Epithelial cell of prostate (primary cell): ENCODE measurements around the gene ACOT7.
"Not testable (repeated sequence)": the region's sequence is repeated elsewhere in the genome, so short reads cannot be mapped to it uniquely, and the experiment has no call there.

Source experiments
- DNase-seq: peaks from one replicate; pipeline ENCODE4 v3.0.0-alpha.2; 2011; ENCODE audit warnings: low read depth, low spot score
- H3K27ac ChIP-seq: fragments of 450-650 bp; 2 replicates; pipeline ENCODE4 v1.5.1; 2017; ENCODE audit warnings: mild to moderate bottlenecking

Gene ACOT7

DNA sequence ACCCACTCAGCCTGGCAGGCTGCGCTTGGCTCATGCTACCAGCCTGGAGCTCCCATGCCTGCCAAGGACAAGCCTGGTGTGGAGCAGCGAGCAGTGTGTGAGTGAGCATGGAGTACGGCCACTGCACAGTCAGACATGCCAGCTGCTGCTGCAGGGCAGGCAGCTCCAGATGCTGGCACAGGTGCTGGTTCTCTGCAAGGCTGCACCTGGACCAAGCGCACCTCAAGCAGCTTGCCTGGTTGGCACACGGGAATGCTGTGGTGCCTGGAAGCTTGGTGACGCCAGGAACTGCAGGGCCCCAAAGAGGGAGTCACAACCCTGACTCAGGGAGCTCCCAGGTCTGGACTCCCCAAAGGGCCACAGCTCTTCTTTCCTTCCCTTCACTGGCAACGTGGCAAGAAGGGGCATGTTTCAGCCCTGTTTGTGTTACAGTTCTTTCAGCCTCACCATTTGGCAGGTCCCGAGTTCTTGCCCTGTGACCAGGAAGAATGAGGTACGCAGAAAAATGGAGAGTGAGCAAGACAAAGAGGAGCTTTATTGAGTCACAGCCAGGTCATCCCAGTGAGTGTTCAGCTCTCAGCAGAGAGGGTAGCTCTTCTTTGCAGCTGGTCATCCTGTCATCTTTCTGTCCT lies 26.1 kb downstream of the ACOT7 start:
- H3K27ac ChIP-seq = peak overlapping the region; percentile 84
- peak; percentile 96 for DNase-seq

DNA sequence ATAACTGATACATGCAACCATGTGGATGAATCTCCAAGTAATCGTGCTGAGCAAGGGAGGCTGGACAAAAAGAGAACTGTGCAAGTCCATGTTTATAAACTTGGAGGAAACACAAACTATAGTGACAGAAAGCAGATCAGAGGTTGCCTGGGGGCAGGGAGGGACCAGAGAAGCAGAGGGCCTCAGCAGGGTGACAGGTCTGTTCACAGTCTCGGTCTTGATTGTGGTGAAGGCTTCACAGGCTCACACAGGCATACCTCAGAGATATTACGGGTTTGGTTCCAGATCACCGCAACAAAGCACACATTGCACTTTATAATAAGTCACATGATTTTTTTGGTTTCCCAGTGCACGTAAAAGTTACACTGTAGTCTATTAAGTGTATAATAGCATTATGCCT lies 28.5 kb downstream of the ACOT7 start:
- no peak for DNase-seq
- peak overlapping the region; percentile 8 for H3K27ac ChIP-seq

DNA sequence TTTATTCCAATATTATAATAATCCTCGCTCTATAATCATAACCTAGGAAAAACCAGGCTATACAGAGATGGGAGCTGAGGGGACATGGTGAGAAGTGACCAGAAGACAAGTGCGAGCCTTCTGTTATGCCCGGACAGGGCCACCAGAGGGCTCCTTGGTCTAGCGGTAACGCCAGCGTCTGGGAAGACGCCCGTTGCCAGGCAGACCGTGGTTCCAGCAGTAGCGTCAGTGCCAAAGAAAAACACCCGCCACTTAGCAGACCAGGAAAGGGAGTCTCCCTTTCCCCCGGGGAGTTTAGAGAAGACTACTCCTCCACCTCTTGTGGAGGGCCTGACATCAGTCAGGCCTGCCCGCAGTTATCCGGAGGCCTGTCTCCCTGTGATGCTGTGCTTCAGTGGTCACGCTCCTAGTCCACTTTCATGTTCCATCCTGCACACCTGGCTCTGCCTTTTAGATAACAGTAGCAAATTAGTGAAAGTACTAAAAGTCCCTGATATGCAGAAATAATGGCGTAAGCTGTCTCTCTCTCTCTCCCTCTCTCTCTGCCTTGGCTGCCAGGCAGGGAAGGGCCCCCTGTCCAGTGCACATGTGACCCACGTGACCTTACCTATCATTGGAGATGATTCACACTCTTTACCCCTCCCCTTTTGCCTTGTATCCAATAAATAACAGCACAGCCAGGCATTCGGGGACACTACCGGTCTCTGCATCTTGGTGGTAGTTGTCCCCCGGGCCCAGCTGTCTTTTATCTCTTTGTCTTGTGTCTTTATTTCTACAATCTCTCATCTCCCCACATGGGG lies 30.3 kb downstream of the ACOT7 start:
- not testable (repeated sequence) for DNase-seq
- H3K27ac ChIP-seq = peak overlapping the region; percentile 13

DNA sequence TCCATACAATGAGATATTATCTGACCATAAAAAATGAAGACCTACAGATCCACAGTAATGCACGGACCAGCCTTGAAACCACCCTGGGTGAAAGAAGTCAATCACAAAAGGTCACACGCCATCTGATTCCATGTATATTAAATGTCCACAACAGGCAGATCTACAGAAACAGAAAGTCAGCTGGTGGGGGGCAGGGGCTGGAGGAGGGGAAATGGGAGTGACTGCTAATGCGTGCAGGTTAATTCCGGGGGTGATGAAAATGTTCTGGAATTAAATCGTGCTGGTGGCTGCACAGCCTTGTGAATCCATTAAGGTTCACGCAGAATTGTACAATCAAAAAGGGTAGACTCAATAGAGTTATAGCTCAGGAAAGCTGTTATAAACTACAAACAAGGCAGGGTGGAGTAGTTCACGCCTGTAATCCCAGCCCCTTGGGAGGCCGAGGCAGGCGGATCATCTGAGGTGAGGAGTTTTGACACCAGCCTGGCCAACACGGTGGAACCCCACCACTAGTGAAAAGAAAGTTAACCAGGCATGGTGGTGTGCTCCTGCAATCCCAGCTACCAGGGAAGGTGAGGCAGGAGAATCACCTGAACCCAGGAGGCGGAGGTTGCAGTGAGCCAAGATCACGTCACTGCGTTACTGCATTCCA lies 32.3 kb downstream of the ACOT7 start:
- H3K27ac ChIP-seq = no peak overlapping the region

DNA sequence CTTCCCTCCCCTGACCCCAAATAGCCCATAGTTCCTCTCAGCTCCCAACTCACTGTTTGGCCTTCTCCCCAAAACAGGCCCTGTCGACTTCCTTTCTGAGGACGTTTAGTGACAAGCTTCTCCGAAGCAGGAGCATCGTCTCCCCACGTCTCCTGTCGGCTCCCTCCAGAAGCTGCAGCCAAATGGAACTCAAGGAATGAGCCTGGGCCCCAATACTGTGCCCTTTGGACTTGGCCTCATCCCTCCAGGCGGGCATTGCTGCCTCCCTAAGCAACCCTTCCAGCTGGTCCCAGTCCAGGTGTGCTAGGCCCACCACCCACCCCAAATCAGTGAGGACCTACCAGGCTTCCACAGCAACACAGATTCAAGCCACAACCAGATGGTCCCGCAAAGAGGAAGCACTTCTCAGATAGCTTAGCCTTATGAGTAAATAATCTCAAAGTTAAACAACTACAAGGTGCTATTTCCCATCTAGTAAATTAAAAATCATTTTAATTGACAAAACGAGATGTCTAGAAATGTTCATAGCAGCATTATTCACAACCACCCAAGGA lies 33.0 kb downstream of the ACOT7 start:
- no peak overlapping the region for H3K27ac ChIP-seq
- no peak for DNase-seq

More for the DNA sequence above, 32.3 kb downstream of the ACOT7 start:
- no peak for DNase-seq

DNA sequence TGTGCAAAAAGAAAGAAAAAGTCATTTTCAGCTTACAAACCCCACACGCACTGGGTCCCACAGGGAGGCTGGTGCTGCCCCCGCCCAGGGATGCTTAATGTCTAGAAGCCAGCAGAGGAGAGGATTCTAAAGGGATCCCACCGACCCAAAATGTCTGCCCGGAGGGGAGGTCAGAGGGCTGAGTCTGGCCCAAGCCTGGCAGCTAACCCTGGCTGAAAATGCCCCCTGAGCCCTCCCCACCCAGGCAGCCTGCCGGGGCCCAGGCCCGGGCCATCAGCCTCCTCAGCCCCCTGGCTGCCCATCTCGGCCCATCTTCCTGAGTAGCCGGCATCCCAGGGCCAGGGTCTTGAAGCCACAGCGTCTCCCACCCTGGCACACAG lies 33.5 kb downstream of the ACOT7 start:
- no peak for DNase-seq
- H3K27ac ChIP-seq = peak overlapping the region; percentile 68

DNA sequence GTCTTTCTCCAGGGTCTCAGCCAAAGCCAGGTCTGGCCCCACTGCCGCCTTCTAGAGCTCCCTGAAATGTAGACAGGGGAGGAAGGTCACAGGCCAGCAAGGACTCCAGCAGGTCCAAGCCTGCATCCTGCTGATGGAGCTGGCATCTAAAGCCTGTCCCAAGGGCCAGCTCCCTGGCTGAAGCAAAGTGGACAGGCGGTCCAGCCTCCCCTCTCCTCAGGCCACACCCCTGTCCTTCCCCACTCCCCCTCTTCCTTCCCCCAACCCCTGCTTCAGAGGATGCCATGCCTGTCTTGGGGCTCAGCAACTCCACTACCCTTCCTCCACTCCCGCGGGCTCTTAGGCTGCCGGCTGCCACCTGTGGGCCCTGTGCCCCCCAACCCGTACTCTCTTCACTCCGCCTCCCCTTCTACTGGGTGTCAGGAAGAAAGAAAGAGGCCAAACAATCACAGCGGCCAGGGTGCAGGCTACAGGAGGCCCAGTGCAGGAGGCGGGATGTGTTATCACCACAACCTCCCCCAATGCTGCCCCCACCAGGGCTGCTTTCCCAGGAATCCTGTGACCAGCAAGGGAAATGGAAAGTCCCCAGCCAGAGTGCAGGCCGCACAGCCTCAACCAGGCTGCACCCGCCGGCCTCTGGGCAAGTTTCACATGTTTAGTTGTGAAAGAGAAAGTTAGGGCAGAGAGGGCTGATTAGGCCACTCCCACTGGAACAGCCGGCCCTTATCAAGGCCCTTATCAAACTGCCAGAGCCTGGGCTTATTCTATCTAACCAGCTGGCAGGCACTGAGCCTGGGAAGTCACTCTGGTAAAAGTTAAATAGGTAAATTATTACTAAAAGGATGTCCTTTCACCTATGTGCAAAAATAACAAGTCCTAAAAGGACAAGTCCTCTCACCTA lies 34.1 kb downstream of the ACOT7 start:
- no peak for DNase-seq
- peak overlapping the region; percentile 68 for H3K27ac ChIP-seq

DNA sequence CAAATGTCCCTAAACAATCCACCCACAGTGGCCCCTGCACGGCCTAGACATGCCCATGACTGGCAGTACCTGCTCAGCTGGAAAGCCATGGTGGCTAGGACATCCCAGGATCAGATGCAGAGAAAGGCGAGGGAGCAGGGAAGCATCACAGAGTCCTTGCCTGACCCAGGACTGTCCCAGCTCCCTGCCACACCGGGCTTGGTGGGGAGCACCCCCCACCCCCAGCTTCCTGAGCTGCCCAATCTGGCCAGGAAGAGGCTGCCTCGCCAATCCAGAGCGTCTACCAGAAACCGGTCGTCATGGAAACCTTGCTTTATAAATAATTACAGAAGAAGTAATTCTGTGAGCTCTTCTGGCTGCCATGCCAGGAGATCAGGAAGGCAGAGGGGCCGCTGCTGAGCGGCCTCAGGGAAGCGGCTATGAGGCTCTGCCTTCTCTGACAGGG lies 34.8 kb downstream of the ACOT7 start:
- DNase-seq = no peak
- peak overlapping the region; percentile 68 for H3K27ac ChIP-seq

DNA sequence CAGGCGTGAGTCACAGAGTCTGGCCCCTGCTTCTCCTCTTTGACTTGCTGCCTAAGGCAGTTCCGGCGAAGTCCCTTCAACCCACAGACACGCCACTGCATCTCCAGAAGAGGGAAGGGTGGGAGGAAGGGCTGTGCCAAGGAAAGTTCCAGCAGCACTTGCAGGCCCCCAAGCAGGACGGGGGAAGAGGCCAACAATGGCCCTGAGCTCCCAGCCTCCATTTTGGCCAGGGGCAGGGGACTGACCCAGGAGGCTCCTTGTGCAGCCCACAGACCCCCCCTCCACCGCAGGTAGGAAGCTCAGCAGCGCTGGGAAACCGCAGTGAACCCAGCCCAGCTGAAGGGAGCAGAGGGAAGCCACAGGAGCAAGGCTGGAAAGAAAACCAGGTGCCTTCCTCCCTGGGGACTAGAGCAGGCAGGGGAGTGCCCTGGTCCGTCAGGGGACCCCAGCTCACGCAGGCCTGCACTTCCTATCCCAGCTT lies 35.4 kb downstream of the ACOT7 start:
- no peak for DNase-seq
- H3K27ac ChIP-seq = peak overlapping the region; percentile 68

DNA sequence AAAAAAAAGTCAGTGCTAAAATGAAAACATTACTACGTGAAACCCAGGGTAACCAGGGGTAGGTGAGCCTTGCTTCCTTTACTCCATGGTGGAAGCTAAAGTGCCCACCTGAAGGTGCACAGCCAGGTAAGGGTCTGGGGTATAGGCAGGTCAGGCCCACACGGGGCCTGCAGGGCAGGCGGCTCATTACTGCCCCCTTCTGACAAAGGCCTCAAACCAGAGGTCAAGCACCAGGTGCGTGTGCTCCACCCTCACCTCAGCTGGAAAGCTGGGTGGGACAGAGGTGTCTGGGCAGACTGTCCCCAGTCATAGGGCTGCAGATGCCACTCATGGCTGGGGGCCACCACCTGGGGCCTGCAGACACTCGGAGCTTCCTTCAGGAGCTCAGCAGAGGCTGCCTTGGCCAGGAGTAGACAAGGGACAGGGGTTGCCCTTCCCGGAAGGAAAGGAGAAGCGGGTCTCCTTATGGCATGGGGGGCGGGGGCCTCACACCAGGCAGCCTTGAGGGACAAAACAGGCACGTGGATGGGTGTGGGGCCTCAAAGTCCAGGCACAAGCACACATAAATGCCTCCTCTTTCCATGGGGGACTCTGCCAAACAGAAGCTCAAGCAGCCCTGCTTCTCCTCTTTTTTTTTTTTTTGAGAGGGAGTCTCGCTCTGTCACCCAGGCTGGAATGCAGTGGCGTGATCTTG lies 36.2 kb downstream of the ACOT7 start:
- peak overlapping the region; percentile 68 for H3K27ac ChIP-seq
- DNase-seq = no peak

DNA sequence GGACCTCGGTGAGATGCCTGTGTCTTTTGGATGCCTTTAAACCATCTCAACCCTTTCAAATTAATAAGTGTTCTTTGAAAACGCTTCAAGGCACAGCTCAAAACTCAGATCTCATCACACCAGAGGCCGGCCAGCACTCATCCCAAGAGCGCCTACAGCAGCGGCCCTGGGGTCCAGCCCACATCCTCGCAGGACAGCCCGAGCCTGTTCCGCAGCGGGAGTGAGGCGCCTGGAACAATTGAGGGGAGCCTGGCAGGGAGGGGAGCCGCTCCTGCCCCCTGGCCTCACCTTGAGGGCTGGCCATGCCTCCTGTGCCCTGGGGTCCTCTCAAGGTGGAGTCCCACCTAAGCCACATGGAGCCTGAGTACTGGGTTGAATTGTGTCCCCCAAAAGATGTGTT lies 37.9 kb downstream of the ACOT7 start:
- DNase-seq = no peak
- no peak overlapping the region for H3K27ac ChIP-seq

DNA sequence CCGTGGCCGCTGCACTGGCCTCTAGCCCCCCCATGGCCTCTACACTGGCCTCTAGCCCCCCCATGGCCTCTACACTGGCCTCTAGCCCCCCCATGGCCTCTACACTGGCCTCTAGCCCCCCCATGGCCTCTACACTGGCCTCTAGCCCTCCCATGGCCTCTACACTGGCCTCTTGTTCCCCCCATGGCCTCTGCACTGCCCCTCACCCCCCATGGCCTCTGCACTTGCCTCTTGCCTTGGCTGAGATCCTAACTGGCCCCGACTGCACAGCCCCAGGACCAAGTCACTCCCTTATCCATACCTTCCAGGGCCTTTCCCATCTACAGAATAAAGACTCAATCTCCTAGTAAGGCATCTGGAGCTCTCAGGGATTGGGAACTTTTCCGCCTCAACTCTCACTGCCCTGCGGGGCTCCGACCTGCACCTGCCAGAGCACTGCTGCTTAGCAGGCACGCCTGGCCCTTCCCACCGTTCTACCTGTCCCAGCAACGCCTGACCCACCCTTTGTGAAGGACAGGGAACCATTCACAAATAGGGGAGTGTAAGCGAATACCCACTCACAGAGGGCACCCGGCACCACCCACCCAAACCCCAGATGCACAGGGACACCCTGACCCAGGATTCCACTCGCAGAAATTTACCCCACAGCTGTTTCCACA lies 38.8 kb downstream of the ACOT7 start:
- DNase-seq = no peak
- H3K27ac ChIP-seq = peak overlapping the region; percentile 92

DNA sequence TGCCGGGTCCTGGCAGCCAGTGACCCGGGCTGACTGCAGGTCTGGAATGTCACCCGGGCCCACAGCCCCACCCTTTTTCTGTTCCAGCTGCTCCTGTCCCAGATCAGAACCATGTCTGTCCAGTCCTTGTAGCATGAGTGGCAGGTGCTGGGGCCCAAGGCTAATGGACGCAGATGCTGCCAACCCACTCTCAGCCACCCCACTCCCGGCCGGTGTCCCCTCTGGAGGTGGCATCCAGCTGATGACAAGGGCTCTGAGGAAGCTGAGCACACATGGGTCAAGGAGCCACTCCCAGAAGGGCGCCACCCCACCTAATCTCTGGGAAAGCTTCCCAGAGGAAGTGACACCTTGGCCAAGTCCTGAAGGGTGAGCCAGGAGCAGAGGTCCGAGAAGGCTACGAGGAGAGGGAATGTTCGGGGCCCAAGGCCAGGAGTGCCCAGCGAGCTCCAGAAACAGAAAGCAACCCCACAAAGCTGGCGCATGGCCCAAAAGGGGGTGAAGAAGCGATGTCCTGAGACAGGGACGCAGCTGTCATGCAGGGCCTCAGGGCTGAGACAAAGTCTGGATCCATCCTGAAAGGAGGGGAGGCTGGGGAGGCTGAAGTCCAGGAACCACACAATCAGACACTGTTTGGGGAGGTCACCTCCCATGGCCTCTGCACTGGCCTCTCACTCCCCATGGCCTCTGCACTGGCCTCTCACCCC lies 39.5 kb downstream of the ACOT7 start:
- H3K27ac ChIP-seq = peak overlapping the region; percentile 92
- no peak for DNase-seq

DNA sequence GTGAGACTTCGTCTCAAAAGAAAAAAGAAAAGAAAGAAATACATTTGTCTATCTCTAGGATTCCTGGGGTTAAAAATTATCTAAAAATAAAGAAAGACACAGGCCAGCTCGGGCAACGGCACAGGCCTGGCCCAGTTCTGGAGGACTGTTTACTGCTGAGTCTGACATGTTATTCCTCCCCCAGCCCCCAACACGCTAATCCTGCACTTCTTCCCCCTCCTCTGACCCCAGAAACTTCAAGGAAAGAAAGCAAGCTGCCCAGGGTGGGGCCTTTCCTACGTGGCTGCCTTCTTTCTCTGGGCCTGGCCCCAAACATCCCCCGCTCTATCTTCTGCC lies 40.0 kb downstream of the ACOT7 start:
- no peak for DNase-seq
- H3K27ac ChIP-seq = peak overlapping the region; percentile 92

DNA sequence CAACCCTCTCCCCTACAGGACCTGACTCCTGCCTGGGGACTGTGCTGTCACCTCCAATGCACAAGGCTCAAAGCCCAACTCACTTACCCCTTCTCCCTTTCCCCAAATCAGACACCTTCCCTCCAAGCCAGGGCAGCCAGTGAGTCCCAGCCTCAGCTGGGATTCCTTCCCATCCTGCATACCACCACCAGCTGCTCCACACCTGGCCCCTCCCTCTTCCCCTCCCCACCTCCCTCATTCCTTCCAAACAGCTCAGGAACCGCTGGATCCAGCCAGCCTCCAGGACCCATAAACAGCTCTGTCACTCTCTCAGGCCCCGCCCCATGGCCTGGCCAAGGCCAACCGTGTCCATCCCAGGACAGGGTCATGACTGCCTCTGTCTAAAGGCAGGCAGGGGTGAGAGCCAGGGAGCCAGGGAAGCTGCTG lies 41.4 kb downstream of the ACOT7 start:
- H3K27ac ChIP-seq = peak overlapping the region; percentile 92
- no peak for DNase-seq

DNA sequence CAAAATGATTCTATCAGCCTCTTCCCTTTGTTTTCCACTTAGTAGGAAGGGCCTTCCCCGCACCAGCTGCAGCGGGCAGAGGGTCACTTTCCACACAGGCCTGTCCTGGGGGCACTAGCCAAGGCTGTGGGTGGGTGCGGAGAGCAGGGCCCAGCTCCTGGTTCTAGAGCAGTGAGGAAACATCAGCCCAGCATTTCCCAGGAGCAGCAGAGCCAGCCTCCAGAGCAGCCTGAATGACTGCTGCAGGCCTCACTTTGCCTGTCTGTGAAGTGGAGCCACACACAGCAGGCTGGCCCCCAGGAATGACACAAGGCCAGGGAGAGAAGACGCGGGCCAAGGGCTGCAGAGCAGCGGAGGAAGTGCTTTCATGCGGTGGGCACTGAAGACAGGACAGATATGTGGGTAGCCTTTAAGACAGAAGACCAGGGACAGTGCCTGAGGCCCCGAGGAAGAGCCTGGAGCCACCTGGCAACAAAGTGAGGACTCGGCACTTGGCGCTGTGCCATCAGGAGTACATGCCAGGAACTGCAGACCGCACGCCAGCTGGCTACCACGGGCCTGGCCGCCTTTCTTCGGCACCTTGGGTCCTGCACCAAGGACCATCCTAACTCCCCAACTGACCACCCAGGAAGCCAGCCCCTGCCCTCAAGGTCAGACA lies 42.0 kb downstream of the ACOT7 start:
- DNase-seq = no peak
- peak overlapping the region; percentile 92 for H3K27ac ChIP-seq

DNA sequence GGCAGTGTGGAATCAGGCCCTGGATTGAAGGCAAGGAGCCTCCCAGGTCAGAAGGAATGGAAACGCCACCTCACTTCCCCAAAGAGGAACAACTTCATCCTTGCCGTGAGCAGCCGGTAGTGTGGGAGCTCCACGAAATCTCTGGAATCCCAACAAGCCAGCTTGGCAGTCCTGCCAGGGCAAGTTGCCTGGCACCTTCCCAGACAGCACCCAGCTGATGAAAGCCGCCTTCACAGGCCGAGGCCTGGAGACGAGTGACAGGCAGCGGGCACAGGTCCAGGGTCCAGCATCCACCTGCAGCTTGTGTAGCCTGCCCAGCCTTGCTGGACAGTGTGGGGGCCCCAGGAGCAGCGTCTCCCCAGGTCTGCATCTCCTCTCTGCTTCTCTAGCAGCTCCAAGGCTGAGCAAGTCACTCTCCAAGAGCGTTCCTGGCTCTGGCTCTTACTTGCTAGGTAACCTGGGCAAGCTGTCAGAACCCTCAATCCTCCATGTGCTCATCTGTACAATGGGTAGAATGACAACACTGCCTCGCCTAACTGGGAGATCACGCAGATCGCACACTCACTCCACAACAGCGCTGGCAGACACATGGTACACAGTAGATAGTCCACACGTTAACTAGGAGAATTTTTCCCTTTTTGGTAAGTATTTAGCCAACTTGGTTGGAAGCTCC lies 43.0 kb downstream of the ACOT7 start:
- DNase-seq = peak; percentile 80
- peak overlapping the region; percentile 92 for H3K27ac ChIP-seq
